Measurements from ENCODE around the gene SEC14L5. TPM values are rescaled to one million over a fixed set of nuclear protein-coding genes. Genes with fewer than 3 reads are reported as not detected.
"Not testable (repeated sequence)": the region's sequence is repeated elsewhere in the genome, so short reads cannot be mapped to it uniquely, and the experiment has no call there.

The SEC14L5 gene
- total RNA-seq, 2 experiments from 2014 or later = not detected

GRCh38 chr16:4966736-4967453 is 8.8 kb downstream of the SEC14L5 start:
- Mint-ChIP-seq H3K9me3 (no peaks in the 10 kb centered on the region), H3K27me3 (ENCODE audit: low read depth) (peaks cover 6% of the 10 kb centered on the region), H3K27ac (no peak overlapping the region), H3K36me3 (ENCODE audit: low read depth) (no peaks in the 10 kb centered on the region), H3K4me1 (ENCODE audit: low read depth) (no peaks in the 10 kb centered on the region), H3K4me3 (no peak overlapping the region)
- DNase-seq = no peak
- intact Hi-C loops (cut with micrococcal nuclease) = no loop called here
- CTCF ChIA-PET = interaction anchor here (0.8 kb wide), 1 partner anchor 11 kb away, joined by 4 read pairs; no protein-coding TSS in a partner anchor

- H3K27ac Mint-ChIP-seq; H3K4me1 Mint-ChIP-seq (ENCODE audit: low read depth); DNase-seq; H3K9me3 Mint-ChIP-seq; intact Hi-C loops (cut with micrococcal nuclease); H3K4me3 Mint-ChIP-seq; CTCF ChIA-PET; H3K36me3 Mint-ChIP-seq (ENCODE audit: low read depth): not testable (repeated sequence)
- peaks cover 10% of the 10 kb centered on the region for H3K27me3 Mint-ChIP-seq (ENCODE audit: low read depth)
These were observed 10.1 kb downstream of the SEC14L5 start for GRCh38 chr16:4968278-4968677.

- H3K27me3 Mint-ChIP-seq (ENCODE audit: low read depth) = peaks cover 10% of the 10 kb centered on the region
- no peaks in the 10 kb centered on the region for H3K36me3 Mint-ChIP-seq (ENCODE audit: low read depth)
- no peaks in the 10 kb centered on the region for H3K4me1 Mint-ChIP-seq (ENCODE audit: low read depth)
- H3K9me3 Mint-ChIP-seq = no peaks in the 10 kb centered on the region
- intact Hi-C loops (cut with micrococcal nuclease) = no loop called here
- H3K4me3 Mint-ChIP-seq = no peak overlapping the region
- DNase-seq = no peak
- CTCF ChIA-PET = no interaction called here
- H3K27ac Mint-ChIP-seq = no peak overlapping the region
These were observed 10.9 kb downstream of the SEC14L5 start for GRCh38 chr16:4968879-4969483.

DNA sequence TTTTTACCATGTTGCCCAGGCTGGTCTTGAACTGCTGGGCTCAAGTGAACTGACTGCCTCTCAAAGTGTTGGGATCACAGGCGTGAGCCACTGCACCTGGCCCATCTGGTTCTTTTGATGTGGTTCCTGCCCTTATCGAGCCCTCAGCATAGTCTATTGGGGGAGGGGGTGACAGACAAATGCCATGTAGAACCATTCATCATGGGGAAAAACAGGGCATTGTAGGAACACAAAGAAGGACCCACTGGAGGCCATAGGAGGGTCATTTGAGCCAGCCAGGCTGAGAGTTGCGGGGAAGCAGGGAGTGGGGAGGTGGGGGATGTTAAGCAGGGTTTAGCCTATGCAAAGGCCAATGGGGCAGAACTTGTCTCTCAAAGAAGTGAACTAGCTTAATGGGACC is 11.9 kb downstream of the SEC14L5 start:
- no peaks in the 10 kb centered on the region for H3K36me3 Mint-ChIP-seq (ENCODE audit: low read depth)

DNA sequence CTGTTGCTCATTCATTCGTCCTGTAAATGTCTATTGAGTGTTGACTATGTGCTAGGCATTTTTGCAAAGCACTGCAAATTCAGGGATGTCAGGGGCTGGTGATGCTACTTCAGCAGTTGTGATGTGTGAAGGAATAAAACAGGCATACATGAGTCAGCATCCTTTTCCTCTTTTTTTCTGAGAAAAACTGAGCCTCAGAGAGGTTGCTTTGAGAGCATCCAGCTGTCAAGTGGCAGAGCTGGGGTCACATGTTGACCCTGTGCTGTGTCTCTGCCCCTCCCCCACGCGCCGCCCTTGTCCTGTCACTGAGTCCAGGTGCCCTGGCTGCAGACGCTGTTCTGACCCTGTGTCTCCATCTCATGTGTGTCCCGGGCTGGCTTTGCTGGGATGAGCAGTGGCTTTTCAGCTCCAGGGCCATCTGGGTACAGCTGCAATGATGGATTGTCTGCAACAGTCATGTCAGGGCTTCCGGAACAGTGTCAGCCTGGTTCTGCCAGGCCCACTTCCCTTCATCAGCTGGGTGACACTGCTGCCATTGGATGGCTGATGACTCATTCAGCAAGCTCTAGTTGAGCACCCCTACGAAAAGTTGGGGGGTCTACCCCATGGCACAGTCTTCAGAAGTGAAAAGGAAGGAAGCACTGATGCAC is 14.9 kb downstream of the SEC14L5 start:
- Mint-ChIP-seq H3K36me3 (ENCODE audit: low read depth) (no peaks in the 10 kb centered on the region), H3K4me1 (ENCODE audit: low read depth) (no peaks in the 10 kb centered on the region), H3K27ac (no peak overlapping the region), H3K27me3 (ENCODE audit: low read depth) (peaks cover 10% of the 10 kb centered on the region), H3K9me3 (peaks cover 3% of the 10 kb centered on the region), H3K4me3 (no peak overlapping the region)
- no peak for DNase-seq
- intact Hi-C loops (cut with micrococcal nuclease) = no loop called here
- CTCF ChIA-PET = no interaction called here

More for the DNA sequence above, 11.9 kb downstream of the SEC14L5 start:
- H3K27ac Mint-ChIP-seq = no peak overlapping the region
- intact Hi-C loops (cut with micrococcal nuclease) = no loop called here
- CTCF ChIA-PET = no interaction called here
- DNase-seq = no peak
- H3K4me1 Mint-ChIP-seq (ENCODE audit: low read depth) = no peaks in the 10 kb centered on the region
- no peaks in the 10 kb centered on the region for H3K9me3 Mint-ChIP-seq
- H3K27me3 Mint-ChIP-seq (ENCODE audit: low read depth) = peaks cover 10% of the 10 kb centered on the region
- no peak overlapping the region for H3K4me3 Mint-ChIP-seq

DNA sequence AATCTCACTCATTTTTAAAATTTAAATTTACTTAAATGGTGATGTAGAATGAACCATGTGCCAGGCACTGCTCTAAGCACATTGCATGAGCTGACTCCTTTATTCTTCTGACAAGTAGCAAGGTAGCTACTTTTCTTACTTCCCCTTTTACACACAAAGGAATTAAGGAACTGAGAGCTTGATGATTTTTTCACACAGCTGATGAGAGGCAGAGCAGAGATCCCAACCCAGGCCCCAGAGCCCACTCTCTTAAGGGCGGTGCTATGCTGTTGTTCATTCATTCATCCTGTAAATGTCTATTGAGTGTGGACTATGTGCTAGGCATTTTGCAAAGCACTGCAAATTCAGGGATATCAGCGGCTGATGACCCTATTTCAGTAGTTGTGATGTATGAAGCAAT is 17.9 kb downstream of the SEC14L5 start:
- H3K36me3 Mint-ChIP-seq (ENCODE audit: low read depth) = no peaks in the 10 kb centered on the region
- no peak overlapping the region for H3K4me3 Mint-ChIP-seq
- H3K27ac Mint-ChIP-seq = no peak overlapping the region
- CTCF ChIA-PET = interaction anchor here (0.6 to 0.9 kb wide), 2 partner anchors 21 to 26 kb away, joined by 3 read pairs; no protein-coding TSS in a partner anchor
- intact Hi-C loops (cut with micrococcal nuclease) = no loop called here
- peaks cover 10% of the 10 kb centered on the region for H3K27me3 Mint-ChIP-seq (ENCODE audit: low read depth)
- peaks cover 3% of the 10 kb centered on the region for H3K9me3 Mint-ChIP-seq
- H3K4me1 Mint-ChIP-seq (ENCODE audit: low read depth) = no peaks in the 10 kb centered on the region
- no peak for DNase-seq

DNA sequence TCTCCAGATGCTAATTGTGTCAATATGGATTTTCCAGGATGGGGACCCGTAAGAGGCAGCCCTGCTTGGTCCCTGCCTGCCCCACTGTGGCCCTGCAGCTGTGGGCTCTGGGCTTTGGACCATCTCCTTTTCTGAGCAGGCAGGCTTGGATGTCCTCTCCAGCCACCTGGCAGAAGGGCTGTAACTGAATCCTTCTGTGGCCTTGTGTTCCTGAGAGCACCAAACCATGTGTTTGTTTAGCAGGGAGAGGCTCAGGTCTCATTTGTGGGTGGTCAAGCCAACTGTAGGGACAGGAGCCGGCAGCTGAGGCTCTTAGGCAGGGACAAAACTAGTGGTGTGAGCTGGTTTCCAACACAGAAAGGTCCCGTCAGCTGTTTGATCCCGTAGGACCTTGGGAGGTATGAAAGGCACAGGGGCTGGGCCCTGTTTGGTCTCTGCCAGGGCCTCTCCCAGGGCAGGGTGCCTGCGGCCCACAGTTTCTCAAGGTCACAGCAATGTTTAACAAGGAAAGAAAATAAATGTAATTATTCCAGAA is 18.5 kb downstream of the SEC14L5 start:
- Mint-ChIP-seq H3K9me3 (peaks cover 3% of the 10 kb centered on the region), H3K27me3 (ENCODE audit: low read depth) (peaks cover 5% of the 10 kb centered on the region), H3K4me3 (no peak overlapping the region), H3K36me3 (ENCODE audit: low read depth) (no peaks in the 10 kb centered on the region), H3K4me1 (ENCODE audit: low read depth) (no peaks in the 10 kb centered on the region), H3K27ac (no peak overlapping the region)
- CTCF ChIA-PET = no interaction called here
- DNase-seq = no peak
- intact Hi-C loops (cut with micrococcal nuclease) = no loop called here

DNA sequence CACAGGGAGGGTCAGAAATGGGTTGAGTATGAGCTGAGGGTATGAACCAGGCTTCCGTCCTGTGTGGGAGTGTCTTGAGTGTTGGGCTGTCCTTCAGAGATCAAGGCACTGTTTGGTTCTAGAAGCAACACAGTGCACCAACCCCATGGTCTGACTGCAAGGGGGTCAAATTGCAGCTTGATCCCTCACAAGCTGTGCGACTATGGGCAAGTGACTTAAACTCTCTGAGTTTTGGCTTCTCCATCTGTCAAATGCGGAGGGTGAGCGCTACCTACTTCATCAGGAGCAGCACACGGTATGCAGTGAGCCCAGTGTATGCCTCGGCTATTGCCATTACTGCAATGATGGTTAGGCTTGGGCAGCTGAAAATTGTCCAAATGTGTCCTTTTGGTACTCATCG is 21.0 kb downstream of the SEC14L5 start:
- peaks cover 3% of the 10 kb centered on the region for H3K9me3 Mint-ChIP-seq
- H3K4me1 Mint-ChIP-seq (ENCODE audit: low read depth) = no peaks in the 10 kb centered on the region
- DNase-seq = no peak
- intact Hi-C loops (cut with micrococcal nuclease) = no loop called here
- no peaks in the 10 kb centered on the region for H3K36me3 Mint-ChIP-seq (ENCODE audit: low read depth)
- CTCF ChIA-PET = no interaction called here
- H3K27me3 Mint-ChIP-seq (ENCODE audit: low read depth) = no peaks in the 10 kb centered on the region
- H3K4me3 Mint-ChIP-seq = no peak overlapping the region
- no peak overlapping the region for H3K27ac Mint-ChIP-seq

GRCh38 chr16:4979736-4980660 is 21.9 kb downstream of the SEC14L5 start:
- no peaks in the 10 kb centered on the region for H3K4me1 Mint-ChIP-seq (ENCODE audit: low read depth)
- H3K9me3 Mint-ChIP-seq = peaks cover 3% of the 10 kb centered on the region
- intact Hi-C loops (cut with micrococcal nuclease) = no loop called here
- no peaks in the 10 kb centered on the region for H3K27me3 Mint-ChIP-seq (ENCODE audit: low read depth)
- no peak overlapping the region for H3K27ac Mint-ChIP-seq
- no peaks in the 10 kb centered on the region for H3K36me3 Mint-ChIP-seq (ENCODE audit: low read depth)
- DNase-seq = no peak
- no peak overlapping the region for H3K4me3 Mint-ChIP-seq
- CTCF ChIA-PET = no interaction called here

DNA sequence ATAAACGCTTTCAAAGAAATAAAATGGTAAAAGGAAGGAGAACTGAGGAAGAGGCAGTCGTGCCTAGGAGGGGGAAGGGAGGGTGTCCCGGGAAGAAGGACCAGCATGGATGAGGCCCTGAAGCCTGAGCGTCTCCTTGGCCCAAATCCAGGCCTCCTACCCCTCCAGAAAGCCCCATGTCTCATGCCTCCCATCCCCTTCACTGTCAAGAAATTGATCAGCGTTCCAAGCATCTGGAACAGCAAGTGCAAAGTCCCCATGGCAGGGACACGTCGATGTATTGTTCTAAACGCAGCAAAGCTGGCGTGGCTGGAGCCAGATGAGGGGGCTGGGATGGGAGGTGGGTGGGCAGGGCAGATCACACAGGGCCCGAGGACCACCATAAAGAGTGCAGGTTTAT is 22.6 kb downstream of the SEC14L5 start:
- DNase-seq = no peak
- intact Hi-C loops (cut with micrococcal nuclease) = no loop called here
- Mint-ChIP-seq H3K27me3 (ENCODE audit: low read depth) (no peaks in the 10 kb centered on the region), H3K9me3 (peaks cover 3% of the 10 kb centered on the region), H3K36me3 (ENCODE audit: low read depth) (no peaks in the 10 kb centered on the region), H3K27ac (no peak overlapping the region), H3K4me3 (no peak overlapping the region), H3K4me1 (ENCODE audit: low read depth) (no peaks in the 10 kb centered on the region)
- CTCF ChIA-PET = no interaction called here

GRCh38 chr16:4981473-4981872 is 23.3 kb downstream of the SEC14L5 start:
- no peaks in the 10 kb centered on the region for H3K9me3 Mint-ChIP-seq
- H3K27ac Mint-ChIP-seq = no peak overlapping the region
- intact Hi-C loops (cut with micrococcal nuclease) = no loop called here
- CTCF ChIA-PET = no interaction called here
- H3K4me1 Mint-ChIP-seq (ENCODE audit: low read depth) = no peaks in the 10 kb centered on the region
- H3K4me3 Mint-ChIP-seq = no peak overlapping the region
- no peak for DNase-seq
- peaks cover 4% of the 10 kb centered on the region for H3K27me3 Mint-ChIP-seq (ENCODE audit: low read depth)
- H3K36me3 Mint-ChIP-seq (ENCODE audit: low read depth) = no peaks in the 10 kb centered on the region

Data from activated naive CD4-positive, alpha-beta T cell treated with anti-CD3 and anti-CD28 coated beads for 36 hours (primary cell).